GM10248 (cell line): ENCODE measurements around the gene ZNRD2.

Experiments
- CTCF ChIA-PET: fragments of 300-600 bp; sonication (Branson Sonifier 250); formaldehyde crosslinking; extraction: SDS; loops from one replicate; lab custom pipeline; 2021; ENCODE audit warnings: antibody characterized with exemption; lab: Yijun Ruan, JAX
- POLR2A ChIA-PET: fragments of 350-650 bp; sonication (Branson Sonifier 250); formaldehyde crosslinking; extraction: SDS; loops from one replicate; lab custom pipeline; 2020; ENCODE audit warnings: antibody characterized with exemption; lab: Yijun Ruan, JAX
- DNase-seq: peaks from one replicate; pipeline ENCODE4 v3.0.0; 2012; ENCODE audit errors: extremely low spot score
- CTCF ChIP-seq: IDR thresholded peaks from 2 replicates; pipeline ENCODE4 v1.5.1; 2012; ENCODE audit warnings: mild to moderate bottlenecking, low read depth; ENCODE audit errors: extremely low read depth, missing control alignments, control extremely low read depth

The ZNRD2 gene

GRCh38 chr11:65596520-65596919 lies 26.2 kb downstream of the ZNRD2 start:
- no peak for DNase-seq
- no peak for TF ChIP-seq CTCF
- CTCF ChIA-PET, result interaction anchor here (4.4 to 24.8 kb wide), 3 partner anchors 7 to 55 kb away, joined by 41 to 351 read pairs (median 351); partner anchors contain the start of genes EHBP1L1, KCNK7, MAP3K11 and PCNX3
- POLR2A ChIA-PET, result interaction anchor here (0.7 kb wide), 1 partner anchor 52 kb away, joined by 3 read pairs; no protein-coding TSS in a partner anchor

- no peak for DNase-seq
- CTCF ChIA-PET, result interaction anchor here (0.9 to 24.8 kb wide), 4 partner anchors 9 to 15 kb away, joined by 3 to 351 read pairs (median 4); partner anchors contain the start of genes EHBP1L1 and KCNK7
- POLR2A ChIA-PET, result interaction anchor here (1.6 kb wide), 1 partner anchor 11 kb away, joined by 6 read pairs; no protein-coding TSS in a partner anchor
- TF ChIP-seq CTCF, result no peak
Observed at GRCh38 chr11:65598258-65598699, 28.0 kb downstream of the ZNRD2 start.

GRCh38 chr11:65599216-65599954 lies 29.1 kb downstream of the ZNRD2 start:
- TF ChIP-seq CTCF, result no peak
- CTCF ChIA-PET, result interaction anchor here (1.5 to 24.8 kb wide), 3 partner anchors 10 to 58 kb away, joined by 5 to 351 read pairs (median 8); partner anchors contain the start of genes EHBP1L1 and KCNK7
- POLR2A ChIA-PET, result interaction anchor here (0.5 to 1.6 kb wide), 3 partner anchors 10 to 116 kb away, joined by 3 to 6 read pairs (median 6); no protein-coding TSS in a partner anchor
- no peak for DNase-seq

- CTCF ChIA-PET, result interaction anchor here (0.8 to 24.8 kb wide), 3 partner anchors 14 to 59 kb away, joined by 4 to 351 read pairs (median 8); partner anchors contain the start of genes EHBP1L1, KCNK7 and PCNX3
- no peak for DNase-seq
- no peak for TF ChIP-seq CTCF
- POLR2A ChIA-PET, result interaction anchor here (0.5 to 1.5 kb wide), 2 partner anchors 9 to 117 kb away, joined by 3 to 6 read pairs; no protein-coding TSS in a partner anchor
Observed at GRCh38 chr11:65599955-65600246, 29.6 kb downstream of the ZNRD2 start.

GRCh38 chr11:65604258-65604657 lies 34.0 kb downstream of the ZNRD2 start:
- ChIA-PET POLR2A (interaction anchor here (0.6 kb wide), 4 partner anchors 99 to 290 kb away, joined by 3 to 10 read pairs (median 6); partner anchors contain the start of gene CDC42EP2), CTCF (interaction anchor here (1.4 to 24.8 kb wide), 5 partner anchors 9 to 63 kb away, joined by 3 to 351 read pairs (median 6); partner anchors contain the start of genes EHBP1L1 and KCNK7)
- no peak for DNase-seq
- no peak for TF ChIP-seq CTCF

GRCh38 chr11:65606876-65607613 lies 36.8 kb downstream of the ZNRD2 start:
- DNase-seq, result no peak
- ChIA-PET CTCF (interaction anchor here (1.2 to 24.8 kb wide), 3 partner anchors 9 to 22 kb away, joined by 3 to 351 read pairs (median 4); partner anchors contain the start of genes EHBP1L1 and KCNK7), POLR2A (no interaction called here)
- no peak for TF ChIP-seq CTCF
